Embryonic facial prominence (tissue), 1 donor: ENCODE measurements around the gene GNB1L.

Experiments used
- DNase-seq: peaks from one replicate; pipeline ENCODE4 v3.0.0-alpha.2; 2016; ENCODE audit errors: extremely low spot score

Gene GNB1L, protein sequence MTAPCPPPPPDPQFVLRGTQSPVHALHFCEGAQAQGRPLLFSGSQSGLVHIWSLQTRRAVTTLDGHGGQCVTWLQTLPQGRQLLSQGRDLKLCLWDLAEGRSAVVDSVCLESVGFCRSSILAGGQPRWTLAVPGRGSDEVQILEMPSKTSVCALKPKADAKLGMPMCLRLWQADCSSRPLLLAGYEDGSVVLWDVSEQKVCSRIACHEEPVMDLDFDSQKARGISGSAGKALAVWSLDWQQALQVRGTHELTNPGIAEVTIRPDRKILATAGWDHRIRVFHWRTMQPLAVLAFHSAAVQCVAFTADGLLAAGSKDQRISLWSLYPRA

DNA sequence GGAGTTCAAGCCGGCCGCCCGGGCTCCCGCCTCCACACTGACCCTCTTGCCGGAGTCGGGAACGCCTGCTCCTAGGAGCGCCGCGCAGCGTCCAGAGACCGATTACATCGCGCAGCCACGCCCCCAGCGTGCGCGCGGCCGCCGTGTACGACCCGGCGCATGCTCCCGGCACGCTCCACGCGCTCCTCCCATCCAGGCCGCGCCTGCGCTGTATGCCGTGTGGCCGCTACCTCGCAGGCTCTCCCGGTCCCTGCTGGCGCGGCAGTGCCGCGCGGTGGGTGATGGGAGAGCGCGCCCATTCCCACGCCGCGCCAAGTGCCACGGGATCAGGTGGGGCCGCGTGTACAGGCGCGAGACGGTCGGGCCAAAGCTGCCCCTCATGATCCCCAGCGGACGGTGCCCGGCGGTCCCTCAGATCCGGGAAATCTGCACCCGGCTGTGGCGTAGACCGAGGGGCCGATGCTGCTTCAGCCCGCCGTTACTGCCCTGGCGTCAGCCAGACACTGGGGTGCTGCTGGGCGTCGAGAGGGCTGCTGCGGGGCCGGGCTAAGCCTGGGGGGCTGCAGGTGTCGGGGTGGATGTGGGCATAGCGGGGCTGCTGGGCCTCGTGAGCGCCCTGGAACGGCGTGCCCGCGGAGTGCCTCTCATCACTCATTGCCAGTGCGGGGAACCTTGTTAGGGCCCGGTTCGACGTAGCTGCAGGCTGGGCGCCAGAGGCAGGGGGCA is at the start of gene GNB1L, which contains the start of gene RTL10:
Gene GNB1L (minus strand): TSS at position 97 of the 726 bp plus-strand sequence. CDS start 33,519 bp downstream, outside the sequence.
Gene RTL10 (minus strand): TSS at position 97 of the 726 bp plus-strand sequence. CDS start 2,613 bp downstream, outside the sequence.
- DNase-seq, result peak; percentile 91

- DNase-seq, result no peak
Measured at GRCh38 chr22:19904174-19904856, 49.6 kb upstream of the GNB1L start.

GRCh38 chr22:19903513-19903912 is 48.8 kb upstream of the GNB1L start:
- DNase-seq, result no peak

- no peak for DNase-seq
Measured at GRCh38 chr22:19903031-19903430, 48.4 kb upstream of the GNB1L start.

GRCh38 chr22:19902245-19902715 is 47.6 kb upstream of the GNB1L start:
- DNase-seq, result no peak

GRCh38 chr22:19901577-19902244 is 47.0 kb upstream of the GNB1L start:
- DNase-seq, result no peak

DNA sequence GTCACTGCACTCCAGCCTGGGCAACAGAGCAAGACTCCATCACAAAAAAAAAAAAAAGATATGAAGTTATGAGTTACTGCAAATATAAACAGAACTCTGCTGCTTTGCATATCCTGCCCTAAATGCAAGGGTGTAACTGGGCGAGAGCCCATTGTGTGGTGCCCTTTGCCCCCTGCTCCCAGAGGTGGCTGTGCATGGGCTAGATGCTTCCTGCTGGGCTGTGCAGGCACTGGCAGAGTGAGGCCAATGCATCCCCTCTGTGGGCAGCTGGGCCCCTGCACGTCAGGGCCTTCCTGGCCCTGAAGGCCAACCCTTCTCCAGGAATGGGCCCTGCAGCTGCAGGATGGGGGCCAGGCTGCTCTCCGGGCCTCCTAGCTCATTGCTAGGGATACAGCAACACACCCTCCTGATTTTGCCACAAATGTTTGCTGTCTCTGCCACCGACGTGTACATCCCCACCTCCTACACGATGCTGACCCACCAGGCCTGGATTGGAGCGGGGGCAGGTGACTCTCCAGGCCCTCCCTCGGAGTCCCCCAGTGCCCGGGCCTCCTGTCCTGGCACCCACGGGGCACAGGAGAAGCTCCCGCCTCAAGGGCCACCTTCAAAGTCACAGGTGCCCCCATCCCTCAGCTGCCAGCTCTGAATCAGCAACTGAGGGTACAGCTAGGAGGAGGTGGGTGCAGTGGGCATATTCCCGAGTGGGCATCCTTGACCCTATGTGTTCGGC is 46.2 kb upstream of the GNB1L start:
- DNase-seq, result no peak

DNA sequence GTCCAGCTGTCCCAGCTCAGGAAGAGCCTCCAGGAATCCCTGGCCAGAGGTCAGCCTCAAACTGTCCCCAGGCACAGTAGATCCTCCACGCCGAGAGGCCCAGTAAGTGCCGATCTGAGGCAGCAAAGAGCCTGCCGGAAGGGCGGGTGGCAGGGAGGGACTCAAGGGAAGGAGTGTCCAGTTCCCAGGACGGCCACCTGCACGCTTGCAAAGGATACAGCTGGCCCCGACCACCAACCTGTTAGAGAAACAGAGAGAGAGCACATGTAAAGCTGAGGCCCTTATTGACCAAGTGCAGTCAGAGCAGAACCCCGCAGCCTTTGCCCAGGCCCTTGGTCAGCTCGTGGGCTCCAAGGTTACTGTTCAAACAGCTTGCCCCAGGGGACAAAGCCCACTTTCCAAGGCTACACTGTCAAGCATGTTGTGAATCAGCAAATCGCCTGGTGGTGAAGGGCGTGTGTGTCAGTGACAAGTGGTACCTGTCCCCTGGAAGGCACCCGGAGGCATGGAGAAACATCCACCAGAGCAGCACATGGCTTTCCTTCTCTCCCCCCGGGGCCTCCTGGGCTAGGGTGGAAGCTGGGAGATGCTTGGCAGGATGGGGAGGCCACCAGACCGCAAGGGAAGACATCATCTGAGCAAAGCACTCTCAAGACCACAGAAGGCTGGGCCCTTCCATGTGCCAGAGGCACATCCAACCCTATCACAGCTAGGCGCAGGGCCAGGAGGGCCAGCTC is 44.3 kb upstream of the GNB1L start:
- no peak for DNase-seq

- no peak for DNase-seq
Measured at GRCh38 chr22:19898145-19898544, 43.5 kb upstream of the GNB1L start.

DNA sequence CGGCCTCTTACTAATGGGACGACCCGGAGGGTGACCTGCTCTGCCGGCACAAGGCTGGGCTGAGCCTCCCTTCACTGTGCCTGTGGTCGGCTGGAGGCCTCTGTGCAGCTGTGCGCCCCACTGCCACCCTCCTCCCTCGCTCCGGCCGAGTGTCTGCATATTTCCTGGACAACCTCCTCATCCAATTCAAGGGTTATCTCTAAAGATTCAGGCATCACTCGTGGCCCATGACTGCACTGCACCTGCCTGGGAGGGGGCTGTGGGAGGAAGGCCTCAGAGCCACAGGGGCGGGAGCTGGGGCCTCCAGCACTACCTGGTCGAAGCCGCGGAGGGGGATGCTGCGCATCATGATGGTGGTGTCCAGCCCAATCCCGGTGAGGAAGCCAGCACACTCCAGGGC is 43.1 kb upstream of the GNB1L start:
- DNase-seq, result no peak

- DNase-seq, result no peak
Measured at GRCh38 chr22:19896665-19897355, 42.1 kb upstream of the GNB1L start.

DNA sequence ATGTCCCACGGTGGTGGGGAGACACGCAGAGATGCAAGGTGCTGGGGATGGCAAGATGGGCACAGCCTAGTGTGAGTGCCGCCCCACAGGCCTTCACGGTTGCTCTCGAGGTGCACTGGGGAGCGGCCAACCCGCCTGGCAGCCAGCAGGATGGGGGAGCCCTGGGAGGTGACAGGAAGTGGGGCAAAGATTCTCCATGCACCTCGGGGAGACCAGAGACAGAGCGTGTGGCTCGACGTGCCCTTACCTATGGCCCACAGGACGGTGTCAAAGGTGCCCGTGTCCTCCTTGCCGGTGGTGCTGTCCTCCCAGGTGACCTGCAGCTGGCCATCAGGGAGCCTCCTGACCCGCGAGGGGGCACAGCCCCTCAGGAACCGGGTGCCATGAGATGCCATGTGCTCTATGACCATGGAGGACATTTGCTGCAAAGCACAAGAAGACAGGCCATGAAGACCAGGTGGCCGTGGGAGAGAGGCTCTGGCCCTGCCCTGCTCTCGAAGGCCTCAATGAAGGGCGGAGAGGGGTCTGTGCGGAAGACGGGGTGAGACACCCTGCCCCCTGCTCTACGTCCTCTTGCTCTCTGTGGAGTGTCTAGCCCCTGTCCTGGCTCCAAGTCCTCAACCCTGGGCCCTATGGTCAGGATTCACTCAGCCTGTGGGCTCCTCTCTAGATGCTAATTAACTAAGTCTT is 40.6 kb upstream of the GNB1L start:
- DNase-seq, result no peak

DNA sequence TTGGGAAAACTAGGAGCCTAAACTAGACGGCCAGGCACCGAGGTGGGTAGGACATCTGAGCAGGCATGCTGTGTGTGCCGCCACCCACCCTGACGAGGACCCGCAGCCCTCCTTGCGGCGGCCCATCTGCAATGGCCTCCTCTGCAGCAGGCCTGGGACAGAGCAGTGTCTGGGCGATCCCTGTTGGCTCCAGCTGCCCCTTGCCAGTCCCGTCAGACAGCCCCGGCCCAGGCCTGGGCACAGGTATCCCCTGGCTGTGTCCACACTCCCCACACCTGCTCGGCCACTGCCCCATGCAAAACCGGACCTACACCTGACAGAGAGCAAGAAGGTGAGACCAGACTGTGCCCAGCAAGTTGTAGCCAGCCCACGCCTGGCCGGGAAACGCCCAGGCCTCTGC is 38.7 kb upstream of the GNB1L start:
- DNase-seq, result no peak

- no peak for DNase-seq
Measured at GRCh38 chr22:19892925-19893324, 38.3 kb upstream of the GNB1L start.

DNA sequence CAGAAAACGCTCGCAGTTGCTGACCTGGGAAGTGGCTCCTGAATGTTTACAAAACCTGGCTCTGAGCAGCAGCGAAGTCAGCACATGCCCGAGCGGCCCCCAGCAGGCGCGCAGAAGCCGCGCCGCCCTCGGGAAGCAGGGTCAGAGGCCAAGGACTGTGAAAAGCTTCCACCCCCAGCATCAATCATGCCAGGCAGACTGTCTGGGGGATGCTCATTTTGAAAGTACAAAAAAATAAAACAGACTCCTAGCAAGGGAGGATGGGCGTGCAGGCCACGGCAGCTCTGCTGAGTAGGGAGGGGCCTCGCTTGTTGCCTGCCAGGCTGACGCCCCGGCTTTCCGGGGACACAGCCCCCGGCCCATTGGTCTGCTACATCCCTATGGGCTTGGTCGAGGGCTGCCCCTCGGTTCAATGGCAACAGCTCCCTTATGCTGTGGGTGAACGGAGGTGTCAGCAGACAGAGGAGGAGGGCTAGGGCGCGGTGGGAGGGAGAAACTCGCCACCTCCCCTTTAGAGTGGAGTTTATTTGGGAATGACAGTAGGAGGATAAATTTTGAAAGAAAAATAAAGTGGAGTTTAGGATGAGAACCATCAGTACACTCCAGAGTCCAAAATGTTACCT is 37.7 kb upstream of the GNB1L start:
- no peak for DNase-seq

- DNase-seq, result no peak
Measured at GRCh38 chr22:19891317-19892256, 36.9 kb upstream of the GNB1L start.

DNA sequence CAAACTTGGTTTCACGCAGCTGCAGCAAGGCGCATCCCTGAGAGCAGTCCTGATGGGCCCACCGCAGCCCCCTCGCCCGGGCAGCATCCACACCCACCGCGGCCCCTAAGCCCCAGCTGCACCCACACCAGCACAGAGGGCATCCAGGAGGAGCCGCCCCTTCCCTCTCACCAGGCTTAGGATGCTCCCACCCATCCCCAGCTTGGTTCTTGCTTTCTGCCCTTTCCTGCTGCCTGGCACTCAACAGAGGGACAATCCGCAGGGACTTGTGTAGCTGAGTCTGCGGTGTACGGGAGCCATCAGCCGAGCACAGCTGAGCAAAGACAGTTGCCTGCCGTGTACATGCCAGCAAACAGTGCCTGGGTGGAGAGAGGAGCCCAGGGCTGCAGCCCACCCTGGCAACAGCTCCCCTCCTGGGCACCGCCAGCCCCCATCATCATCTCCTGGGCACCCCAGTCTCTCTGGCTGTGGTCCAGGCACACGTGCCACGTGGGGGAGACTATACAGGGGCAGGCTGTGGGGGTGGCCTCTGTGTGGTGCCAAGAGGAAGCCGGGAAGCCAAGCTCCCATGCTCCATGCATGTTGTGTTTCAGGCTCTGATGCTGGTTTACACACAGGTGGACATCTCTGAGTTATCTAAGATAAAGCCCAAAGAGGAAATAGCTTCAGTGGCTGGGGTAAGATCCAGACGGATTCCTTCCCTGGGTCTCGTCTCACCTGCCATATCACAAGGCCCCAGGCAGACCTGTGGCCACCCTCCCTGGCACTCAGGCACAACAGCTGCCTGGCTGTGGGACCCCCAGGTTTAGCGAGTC is 36.0 kb upstream of the GNB1L start:
- DNase-seq, result no peak
